ENCODE results near the gene RASL10A.

RASL10A gene

GRCh38 chr22:29353860-29354259 is 38.4 kb upstream of the RASL10A start:
- Histone ChIP-seq H3K36me3 (ENCODE audit: insufficient read depth, low read length) (peaks cover 75% of the 10 kb centered on the region; the same call in 1 of the 2 replicates), H3K9ac (ENCODE audit: low read depth, low read length, poor library complexity, severe bottlenecking) (no peak overlapping the region), H3F3A (ENCODE audit: low read depth) (no peaks in the 10 kb centered on the region), H3K9me2 (replicated peaks; ENCODE audit: low read depth, low read length) (no peaks in the 10 kb centered on the region), H3K27me3 (ENCODE audit: insufficient read depth, low read length, poor library complexity, severe bottlenecking) (no peaks in the 10 kb centered on the region), H2AFZ (ENCODE audit: low read length) (no peak overlapping the region), H3K9me3 (ENCODE audit: insufficient read depth, low read depth, low read length) (no peaks in the 10 kb centered on the region), H3K4me2 (ENCODE audit: low read depth, low read length, poor library complexity, severe bottlenecking) (no peak overlapping the region), H4K20me1 (ENCODE audit: insufficient read depth, low read length, poor library complexity, severe bottlenecking) (no peaks in the 10 kb centered on the region), H3K4me1 (ENCODE audit: insufficient read depth, low read length, poor library complexity, severe bottlenecking) (no peaks in the 10 kb centered on the region), H3K79me2 (ENCODE audit: insufficient read depth, low read length) (no peaks in the 10 kb centered on the region), H3K4me3 (ENCODE audit: low read length, poor library complexity, severe bottlenecking) (no peak overlapping the region)
- no peak for TF ChIP-seq EZH2phosphoT487 (IDR thresholded peaks at IDR 0.05; ENCODE audit: borderline replicate concordance)
- TF ChIP-seq, protein P1, sequence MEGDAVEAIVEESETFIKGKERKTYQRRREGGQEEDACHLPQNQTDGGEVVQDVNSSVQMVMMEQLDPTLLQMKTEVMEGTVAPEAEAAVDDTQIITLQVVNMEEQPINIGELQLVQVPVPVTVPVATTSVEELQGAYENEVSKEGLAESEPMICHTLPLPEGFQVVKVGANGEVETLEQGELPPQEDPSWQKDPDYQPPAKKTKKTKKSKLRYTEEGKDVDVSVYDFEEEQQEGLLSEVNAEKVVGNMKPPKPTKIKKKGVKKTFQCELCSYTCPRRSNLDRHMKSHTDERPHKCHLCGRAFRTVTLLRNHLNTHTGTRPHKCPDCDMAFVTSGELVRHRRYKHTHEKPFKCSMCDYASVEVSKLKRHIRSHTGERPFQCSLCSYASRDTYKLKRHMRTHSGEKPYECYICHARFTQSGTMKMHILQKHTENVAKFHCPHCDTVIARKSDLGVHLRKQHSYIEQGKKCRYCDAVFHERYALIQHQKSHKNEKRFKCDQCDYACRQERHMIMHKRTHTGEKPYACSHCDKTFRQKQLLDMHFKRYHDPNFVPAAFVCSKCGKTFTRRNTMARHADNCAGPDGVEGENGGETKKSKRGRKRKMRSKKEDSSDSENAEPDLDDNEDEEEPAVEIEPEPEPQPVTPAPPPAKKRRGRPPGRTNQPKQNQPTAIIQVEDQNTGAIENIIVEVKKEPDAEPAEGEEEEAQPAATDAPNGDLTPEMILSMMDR (conservative IDR thresholded peaks at IDR 0.05; ENCODE audit: low read length) = no peak

DNA sequence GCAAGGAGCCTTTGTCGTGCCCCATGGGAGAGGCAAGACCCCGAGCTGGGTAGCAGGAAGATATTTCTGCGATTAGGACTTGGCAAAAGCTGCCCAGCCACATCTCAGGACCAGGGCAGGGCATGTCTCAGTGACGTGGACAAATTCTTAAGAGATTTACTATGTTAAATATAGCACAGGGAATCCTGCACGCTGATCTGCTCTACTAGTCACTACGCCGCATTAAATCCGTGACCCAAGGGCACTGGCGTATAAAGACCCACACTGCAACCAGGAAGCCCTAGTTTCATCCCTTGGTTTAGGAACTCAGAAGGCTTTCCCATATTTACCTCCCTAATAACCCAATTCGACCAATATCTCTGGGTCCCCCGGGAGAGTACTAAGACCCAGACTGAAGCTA is 37.8 kb upstream of the RASL10A start:
- H3K4me2 ChIP-seq (ENCODE audit: low read depth, low read length, poor library complexity, severe bottlenecking) = no peak overlapping the region
- no peak overlapping the region for H2AFZ ChIP-seq (ENCODE audit: low read length)
- H3K79me2 ChIP-seq (ENCODE audit: insufficient read depth, low read length) = no peaks in the 10 kb centered on the region
- no peak for TF ChIP-seq EZH2phosphoT487 (IDR thresholded peaks at IDR 0.05; ENCODE audit: borderline replicate concordance)
- TF ChIP-seq, protein P1 (conservative IDR thresholded peaks at IDR 0.05; ENCODE audit: low read length) = no peak
- no peaks in the 10 kb centered on the region for H4K20me1 ChIP-seq (ENCODE audit: insufficient read depth, low read length, poor library complexity, severe bottlenecking)
- peaks cover 76% of the 10 kb centered on the region; the same call in 1 of the 2 replicates for H3K36me3 ChIP-seq (ENCODE audit: insufficient read depth, low read length)
- no peak overlapping the region for H3K9ac ChIP-seq (ENCODE audit: low read depth, low read length, poor library complexity, severe bottlenecking)
- H3F3A ChIP-seq (ENCODE audit: low read depth) = no peaks in the 10 kb centered on the region
- no peaks in the 10 kb centered on the region for H3K9me2 ChIP-seq (replicated peaks; ENCODE audit: low read depth, low read length)
- no peak overlapping the region for H3K4me3 ChIP-seq (ENCODE audit: low read length, poor library complexity, severe bottlenecking)
- H3K9me3 ChIP-seq (ENCODE audit: insufficient read depth, low read depth, low read length) = no peaks in the 10 kb centered on the region
- H3K27me3 ChIP-seq (ENCODE audit: insufficient read depth, low read length, poor library complexity, severe bottlenecking) = no peaks in the 10 kb centered on the region
- no peaks in the 10 kb centered on the region for H3K4me1 ChIP-seq (ENCODE audit: insufficient read depth, low read length, poor library complexity, severe bottlenecking)

GRCh38 chr22:29352778-29353177 is 37.3 kb upstream of the RASL10A start:
- Histone ChIP-seq H4K20me1 (ENCODE audit: insufficient read depth, low read length, poor library complexity, severe bottlenecking) (no peaks in the 10 kb centered on the region), H3K9me2 (replicated peaks; ENCODE audit: low read depth, low read length) (no peaks in the 10 kb centered on the region), H3K79me2 (ENCODE audit: insufficient read depth, low read length) (no peaks in the 10 kb centered on the region), H3K9me3 (ENCODE audit: insufficient read depth, low read depth, low read length) (no peaks in the 10 kb centered on the region), H2AFZ (ENCODE audit: low read length) (no peak overlapping the region), H3K4me1 (ENCODE audit: insufficient read depth, low read length, poor library complexity, severe bottlenecking) (no peaks in the 10 kb centered on the region), H3K9ac (ENCODE audit: low read depth, low read length, poor library complexity, severe bottlenecking) (no peak overlapping the region), H3F3A (ENCODE audit: low read depth) (no peaks in the 10 kb centered on the region), H3K36me3 (ENCODE audit: insufficient read depth, low read length) (peaks cover 76% of the 10 kb centered on the region; the same call in 1 of the 2 replicates), H3K27me3 (ENCODE audit: insufficient read depth, low read length, poor library complexity, severe bottlenecking) (no peaks in the 10 kb centered on the region), H3K4me2 (ENCODE audit: low read depth, low read length, poor library complexity, severe bottlenecking) (no peak overlapping the region), H3K4me3 (ENCODE audit: low read length, poor library complexity, severe bottlenecking) (no peak overlapping the region)
- TF ChIP-seq, protein P1 (conservative IDR thresholded peaks at IDR 0.05; ENCODE audit: low read length) = no peak
- TF ChIP-seq EZH2phosphoT487 (IDR thresholded peaks at IDR 0.05; ENCODE audit: borderline replicate concordance) = no peak
